Activated CD4-positive, CD25-positive, alpha-beta regulatory T cell treated with anti-CD3 and anti-CD28 coated beads, Interleukin-2, amount 50 U/mL, for 16 hours (primary cell): ENCODE results near the gene CCR7.
"Not testable (repeated sequence)": the region's sequence is repeated elsewhere in the genome, so short reads cannot be mapped to it uniquely, and the experiment has no call there.

Experiments used
- DNase-seq: peaks from one replicate; pipeline ENCODE4 v3.0.0-alpha.2; 2020; ENCODE audit warnings: low read depth, low spot score

Gene CCR7

GRCh38 chr17:40597156-40597555, 31.9 kb upstream of the CCR7 start:
- no peak for DNase-seq

GRCh38 chr17:40596261-40596919, 31.1 kb upstream of the CCR7 start:
- DNase-seq, result no peak

- no peak for DNase-seq
Observed at GRCh38 chr17:40590742-40591141, 25.5 kb upstream of the CCR7 start.

GRCh38 chr17:40588552-40588951, 23.3 kb upstream of the CCR7 start:
- no peak for DNase-seq

- DNase-seq, result not testable (repeated sequence)
Observed at GRCh38 chr17:40586264-40586663, 21.0 kb upstream of the CCR7 start.

- not testable (repeated sequence) for DNase-seq
Observed at GRCh38 chr17:40584950-40585349, 19.7 kb upstream of the CCR7 start.

- no peak for DNase-seq
Observed at GRCh38 chr17:40582328-40582901, 17.1 kb upstream of the CCR7 start.

GRCh38 chr17:40580140-40580539, 14.9 kb upstream of the CCR7 start:
- no peak for DNase-seq

GRCh38 chr17:40579471-40579870, 14.2 kb upstream of the CCR7 start:
- DNase-seq, result no peak

- DNase-seq, result no peak
Observed at GRCh38 chr17:40577611-40578065, 12.4 kb upstream of the CCR7 start.

GRCh38 chr17:40576113-40576740, 11.0 kb upstream of the CCR7 start:
- DNase-seq, result no peak

GRCh38 chr17:40574292-40574691, 9.0 kb upstream of the CCR7 start:
- no peak for DNase-seq

GRCh38 chr17:40572245-40572993, 7.1 kb upstream of the CCR7 start:
- not testable (repeated sequence) for DNase-seq

- DNase-seq, result no peak
Observed at GRCh38 chr17:40568074-40568836, 3.0 kb upstream of the CCR7 start.

- DNase-seq, result no peak
Observed at GRCh38 chr17:40567377-40567776, 2.1 kb upstream of the CCR7 start.

- DNase-seq, result no peak
Observed at GRCh38 chr17:40565769-40566409, 617 bp upstream of the CCR7 start.

- no peak for DNase-seq
Observed at GRCh38 chr17:40564195-40564882, 933 bp downstream of the CCR7 start.

GRCh38 chr17:40563220-40564052, 1.8 kb downstream of the CCR7 start:
- DNase-seq, result no peak

- no peak for DNase-seq
Observed at GRCh38 chr17:40562838-40563219, 2.4 kb downstream of the CCR7 start.
